Endothelial cell of umbilical vein (primary cell): ENCODE results near the gene MAML1. TPM values are rescaled to one million over a fixed set of nuclear protein-coding genes. Genes with fewer than 3 reads are reported as not detected.

Experiments
- BruUV-seq: library from RNA; stranded (reverse); fragments of 400-500 nt; replicated peaks from 2 replicates; lab custom pipeline; 2021; lab: Mats Ljungman, UMichigan
- CTCF ChIA-PET: fragments of 300-600, 350-600 bp; sonication (Branson Sonifier 250); formaldehyde crosslinking; loops from one replicate; lab custom pipeline; 2021; ENCODE audit warnings: antibody characterized with exemption, inconsistent platforms; lab: Charles Lee
- POLR2A ChIA-PET: fragments of 300-600, 350-600 bp; sonication (Branson Sonifier 250); formaldehyde crosslinking; loops from one replicate; lab custom pipeline; 2021; ENCODE audit warnings: antibody characterized with exemption, inconsistent platforms; lab: Charles Lee
- DNase-seq: peaks from one replicate; pipeline ENCODE4 v3.0.0-alpha.2; 2011; ENCODE audit warnings: low read depth, low spot score
- FAIRE-seq: peaks from 2 replicates; lab custom pipeline; 2011; peaks lifted over from hg19 to GRCh38; lab: Jason Lieb, UNC
- H2AFZ ChIP-seq: 2 replicates; pipeline ENCODE4 v1.6.0; 2012; ENCODE audit warnings: low read depth, low read length, control low read depth, inconsistent platforms
- H3K27ac ChIP-seq: 2 replicates; pipeline ENCODE4 v1.5.1; 2011; ENCODE audit warnings: low read depth, mild to moderate bottlenecking, control low read depth, low read length, moderate library complexity; ENCODE audit not compliant: insufficient read depth
- H3K27me3 ChIP-seq, 2 experiments: 2 replicates each; pipeline versions ENCODE4 v1.6.0 to v1.6.1; 2011; ENCODE audit warnings: low read length in 2 of 2, mixed read lengths in 1 of 2; ENCODE audit not compliant: control insufficient read depth in 2 of 2, insufficient read depth in 2 of 2
- H3K36me3 ChIP-seq, 2 experiments: 2 replicates in 1 of 2; 3 replicates in 1 of 2; pipeline ENCODE4 v1.5.1; 2011; ENCODE audit warnings: low read length in 2 of 2, mild to moderate bottlenecking in 1 of 2, moderate library complexity in 1 of 2; ENCODE audit not compliant: control insufficient read depth in 2 of 2, insufficient read depth in 2 of 2; ENCODE audit errors: extremely low read depth in 1 of 2
- H3K4me1 ChIP-seq: 3 replicates; pipeline ENCODE4 v1.5.1; 2011; ENCODE audit warnings: mild to moderate bottlenecking, low read length; ENCODE audit not compliant: control insufficient read depth, insufficient read depth; ENCODE audit errors: extremely low read depth
- H3K4me2 ChIP-seq: 2 replicates; pipeline ENCODE4 v1.6.1; 2011; ENCODE audit warnings: low read length, control low read depth, mixed read lengths; ENCODE audit not compliant: insufficient read depth
- H3K4me3 ChIP-seq, 3 experiments: fragments of 200-600 bp in 1 of 3; sonication (generic), shearing (Covaris generic) in 1 of 3; replicated peaks in 1 of 3; 2 replicates each; pipeline ENCODE4 v1.5.1; 2011 to 2016; ENCODE audit warnings: control low read depth in 3 of 3, low read length in 3 of 3, mild to moderate bottlenecking in 2 of 3, inconsistent platforms in 1 of 3, low read depth in 1 of 3, moderate library complexity in 1 of 3; ENCODE audit not compliant: insufficient read depth in 1 of 3
- H3K79me2 ChIP-seq: 2 replicates; pipeline ENCODE4 v1.6.0; 2012; ENCODE audit warnings: low read length, inconsistent platforms; ENCODE audit not compliant: control insufficient read depth, insufficient read depth
- H3K9ac ChIP-seq: replicated peaks from 2 replicates; pipeline ENCODE3; 2011; ENCODE audit warnings: low read length, control low read depth; ENCODE audit not compliant: insufficient read depth; ENCODE audit errors: extremely low read depth
- H3K9me1 ChIP-seq: replicated peaks from 3 replicates; pipeline ENCODE4 v1.6.0; 2011; ENCODE audit warnings: mild to moderate bottlenecking, low read length; ENCODE audit not compliant: control insufficient read depth, insufficient read depth; ENCODE audit errors: extremely low read depth
- H3K9me3 ChIP-seq: replicated peaks from 2 replicates; pipeline ENCODE4 v1.5.1; 2012; ENCODE audit warnings: low read length, inconsistent platforms; ENCODE audit not compliant: control insufficient read depth, insufficient read depth
- H4K20me1 ChIP-seq: replicated peaks from 2 replicates; pipeline ENCODE3; 2011; ENCODE audit warnings: mild to moderate bottlenecking, low read length; ENCODE audit not compliant: control insufficient read depth, insufficient read depth; ENCODE audit errors: extremely low read depth
- EZH2 ChIP-seq: IDR thresholded peaks from 2 replicates; pipeline ENCODE4 v1.6.1; 2012; ENCODE audit warnings: borderline replicate concordance, low read depth, mild to moderate bottlenecking, moderate library complexity, low read length, inconsistent platforms; ENCODE audit not compliant: severe bottlenecking
- FOS ChIP-seq: IDR thresholded peaks from 2 replicates; pipeline ENCODE4 v1.6.1; 2011; ENCODE audit warnings: mild to moderate bottlenecking, low read length, moderate library complexity, borderline replicate concordance; ENCODE audit not compliant: insufficient read depth
- GATA2 ChIP-seq: IDR thresholded peaks from 2 replicates; pipeline ENCODE4 v1.7.0; 2011; ENCODE audit warnings: low read depth, mild to moderate bottlenecking, moderate library complexity, mixed read lengths, low read length; ENCODE audit not compliant: insufficient read length, insufficient read depth
- JUN ChIP-seq: IDR thresholded peaks from 2 replicates; pipeline ENCODE4 v1.6.1; 2011; ENCODE audit warnings: borderline replicate concordance, low read depth; ENCODE audit not compliant: insufficient read length, insufficient read depth
- MAX ChIP-seq: IDR thresholded peaks from 2 replicates; pipeline ENCODE4 v1.6.1; 2011; ENCODE audit not compliant: insufficient read depth, insufficient read length
- MYC ChIP-seq: IDR thresholded peaks from one replicate; pipeline ENCODE4 v1.6.1; 2011; ENCODE audit warnings: mild to moderate bottlenecking, low read depth, low read length
- POLR2A ChIP-seq: IDR thresholded peaks from 2 replicates; pipeline ENCODE4 v1.6.1; 2012; ENCODE audit warnings: low read depth, mild to moderate bottlenecking, control low read depth, low read length
- POLR2AphosphoS5 ChIP-seq: IDR thresholded peaks from 2 replicates; pipeline ENCODE4 v1.6.1; 2012; ENCODE audit warnings: low read depth, mild to moderate bottlenecking, control low read depth, low read length, moderate library complexity; ENCODE audit not compliant: insufficient read depth
- dilution Hi-C: fragments of 300-500 bp; cut with MboI; formaldehyde crosslinking; loops from one replicate; pipeline ENCODE4 v1.15.0; 2019; ENCODE audit warnings: low sequenced_read_pairs; ENCODE audit not compliant: extremely low pct_ligation_motif_present
- intact Hi-C: fragments of 100-400 bp; cut with micrococcal nuclease; formaldehyde crosslinking; loops from one replicate; pipeline ENCODE4 v1.10.0; 2022
- polyA plus RNA-seq, 4 experiments: library from polyadenylated mRNA; depleted of rRNA in 3 of 4; stranded (reverse) in 3 of 4; unstranded in 1 of 4; fragments of >200 nt; gene quantifications; 2 replicates each; pipeline versions ENCODE4 v1.2.1 to v1.2.3, GENCODE V29; 2011 to 2012; ENCODE audit warnings: missing spikeins in 1 of 4
- total RNA-seq: library from RNA; stranded (reverse); gene quantifications from 2 replicates; pipeline ENCODE4 v1.2.3, GENCODE V29; 2021
- TF ChIP-seq, protein P1 (sequence below), 2 donors: IDR thresholded peaks; 1 replicate in 1 of 2; 2 replicates in 1 of 2; pipeline ENCODE4 v1.5.1; 2011; ENCODE audit warnings: low read length in 2 of 2, mild to moderate bottlenecking in 2 of 2, moderate library complexity in 2 of 2, control low read depth in 1 of 2, inconsistent platforms in 1 of 2, low read depth in 1 of 2; ENCODE audit not compliant: insufficient read depth in 1 of 2; ENCODE audit errors: extremely low read depth in 1 of 2

Gene MAML1
- total and polyA plus RNA-seq, 2 donors (not counting 3 experiments of a cell fraction or from before 2014, with no cell fraction given) = 12.4 to 29.0 TPM

- Histone ChIP-seq H3K27ac (no peak overlapping the region), H3K9me3 (no peaks in the 10 kb centered on the region), H3K9ac (no peak overlapping the region), H3K9me1 (no peaks in the 10 kb centered on the region), H3K4me2 (no peak overlapping the region), H4K20me1 (no peaks in the 10 kb centered on the region), H3K4me1 (peaks cover 27% of the 10 kb centered on the region), H2AFZ (no peak overlapping the region), H3K4me3 (no peak overlapping the region), H3K27me3 (no peaks in the 10 kb centered on the region), H3K36me3 (peaks cover 6 to 24% of the 10 kb centered on the region in 2 experiments), H3K79me2 (peaks cover 30% of the 10 kb centered on the region)
- ChIA-PET CTCF (interaction anchor here (0.7 kb wide), 1 partner anchor 8 kb away, joined by 3 read pairs; no protein-coding TSS in a partner anchor), POLR2A (no interaction called here)
- no TSS peak for BruUV-seq
- intact Hi-C loops = no loop called here
- DNase-seq (no peak), FAIRE-seq (no peak)
- dilution Hi-C loops = no loop called here
- TF ChIP-seq EZH2 (no peak), JUN (no peak), GATA2 (no peak), FOS (no peak), POLR2AphosphoS5 (no peak), MAX (no peak), POLR2A (no peak), MYC (no peak)
- TF ChIP-seq, protein P1, sequence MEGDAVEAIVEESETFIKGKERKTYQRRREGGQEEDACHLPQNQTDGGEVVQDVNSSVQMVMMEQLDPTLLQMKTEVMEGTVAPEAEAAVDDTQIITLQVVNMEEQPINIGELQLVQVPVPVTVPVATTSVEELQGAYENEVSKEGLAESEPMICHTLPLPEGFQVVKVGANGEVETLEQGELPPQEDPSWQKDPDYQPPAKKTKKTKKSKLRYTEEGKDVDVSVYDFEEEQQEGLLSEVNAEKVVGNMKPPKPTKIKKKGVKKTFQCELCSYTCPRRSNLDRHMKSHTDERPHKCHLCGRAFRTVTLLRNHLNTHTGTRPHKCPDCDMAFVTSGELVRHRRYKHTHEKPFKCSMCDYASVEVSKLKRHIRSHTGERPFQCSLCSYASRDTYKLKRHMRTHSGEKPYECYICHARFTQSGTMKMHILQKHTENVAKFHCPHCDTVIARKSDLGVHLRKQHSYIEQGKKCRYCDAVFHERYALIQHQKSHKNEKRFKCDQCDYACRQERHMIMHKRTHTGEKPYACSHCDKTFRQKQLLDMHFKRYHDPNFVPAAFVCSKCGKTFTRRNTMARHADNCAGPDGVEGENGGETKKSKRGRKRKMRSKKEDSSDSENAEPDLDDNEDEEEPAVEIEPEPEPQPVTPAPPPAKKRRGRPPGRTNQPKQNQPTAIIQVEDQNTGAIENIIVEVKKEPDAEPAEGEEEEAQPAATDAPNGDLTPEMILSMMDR (IDR thresholded peaks at IDR 0.05; ENCODE audit: extremely low read depth in 1 of 2, insufficient read depth in 1 of 2, low read depth in 1 of 2, low read length in 2 of 2) = no peak
These were observed 37.2 kb downstream of the MAML1 start for GRCh38 chr5:179769796-179770195.
